Smooth muscle cell (in vitro differentiated cells): ENCODE data around the gene AGO3. TPM values are rescaled to one million over a fixed set of nuclear protein-coding genes. Genes with fewer than 3 reads are reported as not detected.

Experiments used
- DNase-seq: peaks from one replicate; lab custom pipeline; 2025; ENCODE audit not compliant: unreplicated experiment; lab: John Stamatoyannopoulos, UW
- H2AFZ ChIP-seq: fragments of 200-600 bp; sonication (generic); 2 replicates; pipeline ENCODE4 v1.6.0; 2016; ENCODE audit warnings: antibody characterized with exemption, low read depth, mild to moderate bottlenecking
- H3F3A ChIP-seq: fragments of 200-600 bp; sonication (generic); 2 replicates; pipeline ENCODE4 v1.6.0; 2017; ENCODE audit warnings: antibody characterized with exemption, low read depth
- H3K27ac ChIP-seq: fragments of 200-600 bp; sonication (generic); 2 replicates; pipeline ENCODE4 v1.5.1; 2016; ENCODE audit warnings: low read depth, mild to moderate bottlenecking
- H3K27me3 ChIP-seq: fragments of 200-600 bp; sonication (generic); 2 replicates; pipeline ENCODE4 v1.6.1; 2016; ENCODE audit warnings: low read depth, mild to moderate bottlenecking
- H3K36me3 ChIP-seq: fragments of 200-600 bp; sonication (generic); 2 replicates; pipeline ENCODE4 v1.5.1; 2016; ENCODE audit warnings: low read depth
- H3K4me1 ChIP-seq: fragments of 200-600 bp; sonication (generic); 2 replicates; pipeline ENCODE4 v1.5.1; 2016; ENCODE audit warnings: low read depth
- H3K4me2 ChIP-seq: fragments of 200-600 bp; sonication (generic); 2 replicates; pipeline ENCODE4 v1.6.0; 2016; ENCODE audit warnings: mild to moderate bottlenecking
- H3K4me3 ChIP-seq: fragments of 200-600 bp; sonication (generic); 2 replicates; pipeline ENCODE4 v1.5.1; 2016; ENCODE audit warnings: mild to moderate bottlenecking
- H3K79me2 ChIP-seq: fragments of 200-600 bp; sonication (generic); 2 replicates; pipeline ENCODE4 v1.6.0; 2016; ENCODE audit warnings: low read depth, mild to moderate bottlenecking
- H3K9ac ChIP-seq: fragments of 200-600 bp; sonication (generic); 2 replicates; pipeline ENCODE4 v1.6.0; 2016; ENCODE audit warnings: low read depth
- H3K9me3 ChIP-seq: fragments of 200-600 bp; sonication (generic); replicated peaks from 2 replicates; pipeline ENCODE4 v1.5.1; 2016; ENCODE audit warnings: low read depth
- H4K20me1 ChIP-seq: fragments of 200-600 bp; sonication (generic); 2 replicates; pipeline ENCODE4 v1.6.0; 2016; ENCODE audit warnings: low read depth
- CTCF ChIP-seq: fragments of 200-600 bp; sonication (generic); IDR thresholded peaks from 2 replicates; pipeline ENCODE4 v1.5.1; 2017; ENCODE audit warnings: borderline replicate concordance, mild to moderate bottlenecking, antibody characterized with exemption; ENCODE audit not compliant: insufficient read depth, poor library complexity, severe bottlenecking
- WGBS: methylation state at CpG from one replicate; pipeline ENCODE4 v1.1.7; 2016; ENCODE audit warnings: low lambda C conversion rate; 5-methylcytosine and 5-hydroxymethylcytosine counted together
- polyA plus RNA-seq: library from polyadenylated mRNA; unstranded; fragments of >200 nt; fragmentation: Nextera tagmentation; extraction: Ambion mirVana; gene quantifications from 2 replicates; pipeline ENCODE4 v1.2.1, GENCODE V29; 2016
- total RNA-seq: library from RNA; depleted of rRNA; stranded (reverse); fragments of >200 nt; gene quantifications from 2 replicates; pipeline ENCODE4 v1.2.3, GENCODE V29; 2014

The AGO3 gene
- total and polyA plus RNA-seq, 2 experiments from 2014 or later, result 14.3 to 31.6 TPM

- Histone ChIP-seq H3K4me1 (no peaks in the 10 kb centered on the region), H3K27me3 (no peaks in the 10 kb centered on the region), H3K4me2 (no peak overlapping the region), H3F3A (peaks cover 4% of the 10 kb centered on the region), H3K27ac (no peak overlapping the region), H3K79me2 (no peaks in the 10 kb centered on the region), H3K9me3 (no peaks in the 10 kb centered on the region), H3K36me3 (no peaks in the 10 kb centered on the region), H4K20me1 (no peaks in the 10 kb centered on the region), H3K4me3 (no peak overlapping the region), H3K9ac (no peak overlapping the region), H2AFZ (no peak overlapping the region)
- WGBS, result 50% methylated on average over 13 of the region's 18 CpGs
- peak; percentile 22 for DNase-seq
- peak; percentile 80 for TF ChIP-seq CTCF
These were observed 168.9 kb downstream of the AGO3 start for GRCh38 chr1:36099681-36100341.

GRCh38 chr1:36100376-36100775 lies 169.5 kb downstream of the AGO3 start:
- Histone ChIP-seq H3K4me1 (no peaks in the 10 kb centered on the region), H4K20me1 (no peaks in the 10 kb centered on the region), H3K9me3 (no peaks in the 10 kb centered on the region), H2AFZ (no peak overlapping the region), H3K4me2 (no peak overlapping the region), H3K4me3 (no peak overlapping the region), H3K79me2 (no peaks in the 10 kb centered on the region), H3K27me3 (no peaks in the 10 kb centered on the region), H3F3A (peaks cover 4% of the 10 kb centered on the region), H3K27ac (no peak overlapping the region), H3K36me3 (no peaks in the 10 kb centered on the region), H3K9ac (no peak overlapping the region)
- DNase-seq, result no peak
- WGBS, result 94% methylated on average over 6 of the region's 6 CpGs
- no peak for TF ChIP-seq CTCF

- Histone ChIP-seq H3F3A (peaks cover 4% of the 10 kb centered on the region), H3K4me1 (no peaks in the 10 kb centered on the region), H3K79me2 (no peaks in the 10 kb centered on the region), H3K27me3 (no peaks in the 10 kb centered on the region), H3K9ac (no peak overlapping the region), H3K4me3 (no peak overlapping the region), H3K27ac (no peak overlapping the region), H3K9me3 (no peaks in the 10 kb centered on the region), H3K36me3 (no peaks in the 10 kb centered on the region), H4K20me1 (no peaks in the 10 kb centered on the region), H2AFZ (no peak overlapping the region), H3K4me2 (no peak overlapping the region)
- no peak for DNase-seq
- 95% methylated on average over 5 of the region's 5 CpGs for WGBS
- TF ChIP-seq CTCF, result no peak
These were observed 170.6 kb downstream of the AGO3 start for GRCh38 chr1:36101546-36101945.

- Histone ChIP-seq H2AFZ (no peak overlapping the region), H3K9me3 (no peaks in the 10 kb centered on the region), H4K20me1 (no peaks in the 10 kb centered on the region), H3K4me1 (peaks cover 6% of the 10 kb centered on the region), H3K27me3 (no peaks in the 10 kb centered on the region), H3K79me2 (no peaks in the 10 kb centered on the region), H3K27ac (no peak overlapping the region), H3F3A (peaks cover 2% of the 10 kb centered on the region), H3K9ac (no peak overlapping the region), H3K4me3 (no peak overlapping the region), H3K36me3 (no peaks in the 10 kb centered on the region), H3K4me2 (no peak overlapping the region)
- no peak for TF ChIP-seq CTCF
- 70% methylated on average over 5 of the region's 5 CpGs for WGBS
- DNase-seq, result no peak
These were observed 175.4 kb downstream of the AGO3 start for GRCh38 chr1:36106269-36106668.
